Mesenchymal stem cell (in vitro differentiated cells and primary cell): ENCODE measurements around the gene TTC6.

Experiments
- DNase-seq: peaks from one replicate; pipeline ENCODE4 v3.0.0-alpha.2; 2013
- H2AFZ ChIP-seq: one replicate; pipeline ENCODE4 v1.6.1; 2013; ENCODE audit warnings: low read depth, mild to moderate bottlenecking, control low read depth, inconsistent platforms, low read length, moderate library complexity
- H2AK5ac ChIP-seq: 2 replicates; pipeline ENCODE4 v1.6.1; 2013; ENCODE audit warnings: low read length, moderate library complexity, mild to moderate bottlenecking, inconsistent platforms; ENCODE audit not compliant: severe bottlenecking
- H2BK120ac ChIP-seq: one replicate; pipeline ENCODE4 v1.6.1; 2013; ENCODE audit warnings: low read depth, mild to moderate bottlenecking, inconsistent platforms, low read length, moderate library complexity
- H2BK12ac ChIP-seq, 2 experiments: one replicate each; pipeline ENCODE4 v1.6.1; 2013; ENCODE audit warnings: inconsistent platforms in 2 of 2, low read length in 2 of 2, mild to moderate bottlenecking in 2 of 2, moderate library complexity in 2 of 2, control low read depth in 1 of 2
- H2BK15ac ChIP-seq: one replicate; pipeline ENCODE4 v1.6.1; 2013; ENCODE audit warnings: mild to moderate bottlenecking, low read depth, inconsistent platforms; ENCODE audit not compliant: poor library complexity, severe bottlenecking
- H2BK5ac ChIP-seq: 2 replicates; pipeline ENCODE4 v1.6.1; 2013; ENCODE audit warnings: low read depth, mild to moderate bottlenecking, low read length, control low read depth, inconsistent platforms; ENCODE audit not compliant: poor library complexity, severe bottlenecking
- H3K14ac ChIP-seq, 2 experiments: one replicate each; pipeline ENCODE4 v1.6.1; 2013; ENCODE audit warnings: inconsistent platforms in 2 of 2, low read length in 2 of 2, control low read depth in 1 of 2, mild to moderate bottlenecking in 1 of 2, moderate library complexity in 1 of 2
- H3K18ac ChIP-seq, 2 experiments: one replicate each; pipeline ENCODE4 v1.6.1; 2013; ENCODE audit warnings: inconsistent platforms in 2 of 2, low read length in 2 of 2, control low read depth in 1 of 2, low read depth in 1 of 2, mild to moderate bottlenecking in 1 of 2
- H3K23ac ChIP-seq, 2 experiments: one replicate each; pipeline ENCODE4 v1.6.1; 2013; ENCODE audit warnings: inconsistent platforms in 2 of 2, low read length in 2 of 2, mild to moderate bottlenecking in 2 of 2, moderate library complexity in 2 of 2, control low read depth in 1 of 2
- H3K27ac ChIP-seq: 2 replicates; pipeline ENCODE4 v1.5.1; 2013; ENCODE audit warnings: mild to moderate bottlenecking, moderate library complexity, low read length, control low read depth, inconsistent platforms; ENCODE audit not compliant: poor library complexity, severe bottlenecking
- H3K27me3 ChIP-seq, 2 experiments: 2 replicates each; pipeline versions ENCODE4 v1.6.1 to v1.7.0; 2013; ENCODE audit warnings: low read length in 2 of 2, mild to moderate bottlenecking in 2 of 2, moderate library complexity in 2 of 2, control low read depth in 1 of 2, inconsistent platforms in 1 of 2; ENCODE audit not compliant: control insufficient read depth in 1 of 2, insufficient read depth in 1 of 2
- H3K36me3 ChIP-seq, 2 experiments: 2 replicates each; pipeline versions ENCODE4 v1.6.1 to v1.7.0; 2013; ENCODE audit warnings: low read length in 2 of 2, control low read depth in 1 of 2, inconsistent platforms in 1 of 2, low read depth in 1 of 2, mild to moderate bottlenecking in 1 of 2; ENCODE audit not compliant: insufficient read depth in 2 of 2, control insufficient read depth in 1 of 2
- H3K4ac ChIP-seq, 2 experiments: one replicate each; pipeline ENCODE4 v1.6.1; 2013; ENCODE audit warnings: inconsistent platforms in 2 of 2, low read length in 2 of 2, mild to moderate bottlenecking in 2 of 2, moderate library complexity in 2 of 2, control low read depth in 1 of 2, low read depth in 1 of 2
- H3K4me1 ChIP-seq: 2 replicates; pipeline ENCODE4 v1.6.1; 2013; ENCODE audit warnings: low read depth, low read length, control low read depth; ENCODE audit not compliant: control insufficient read depth, insufficient read depth
- H3K4me2 ChIP-seq: 2 replicates; pipeline ENCODE4 v1.6.1; 2013; ENCODE audit warnings: low read length, mild to moderate bottlenecking, inconsistent platforms; ENCODE audit not compliant: poor library complexity, severe bottlenecking
- H3K4me3 ChIP-seq, 2 experiments: 2 replicates each; pipeline versions ENCODE4 v1.5.1 to v1.7.0; 2013; ENCODE audit warnings: low read length in 2 of 2, mild to moderate bottlenecking in 2 of 2, control low read depth in 1 of 2, low read depth in 1 of 2; ENCODE audit not compliant: insufficient read depth in 1 of 2
- H3K79me1 ChIP-seq: replicated peaks from 2 replicates; pipeline ENCODE4 v1.6.1; 2013; ENCODE audit warnings: mild to moderate bottlenecking, control low read depth, low read length, inconsistent platforms; ENCODE audit not compliant: poor library complexity, severe bottlenecking
- H3K9ac ChIP-seq: 2 replicates; pipeline ENCODE4 v1.7.0; 2013; ENCODE audit warnings: mild to moderate bottlenecking, low read length, moderate library complexity
- H3K9me3 ChIP-seq: 2 replicates; pipeline ENCODE4 v1.7.0; 2013; ENCODE audit warnings: mild to moderate bottlenecking, low read length; ENCODE audit not compliant: control insufficient read depth
- H4K8ac ChIP-seq: one replicate; pipeline ENCODE4 v1.6.1; 2013; ENCODE audit warnings: inconsistent platforms, mild to moderate bottlenecking, low read length, moderate library complexity
- H4K91ac ChIP-seq: one replicate; pipeline ENCODE4 v1.6.1; 2013; ENCODE audit warnings: mild to moderate bottlenecking, low read length, inconsistent platforms
- WGBS: methylation state at CpG from one replicate; pipeline ENCODE4 v1.1.7; 2013; ENCODE audit warnings: mixed read lengths; 5-methylcytosine and 5-hydroxymethylcytosine counted together

Gene TTC6

GRCh38 chr14:37638599-37638998 is 43.2 kb downstream of the TTC6 start:
- Histone ChIP-seq H3K4ac (no peak overlapping the region), H3K9me3 (peaks cover 5% of the 10 kb centered on the region), H3K79me1 (no peaks in the 10 kb centered on the region), H3K14ac (no peak overlapping the region), H3K23ac (no peak overlapping the region), H2BK15ac (no peak overlapping the region), H3K27me3 (peaks cover 0 to 4% of the 10 kb centered on the region in 2 experiments), H3K4me1 (no peaks in the 10 kb centered on the region), H3K36me3 (no peaks in the 10 kb centered on the region), H3K9ac (no peak overlapping the region), H3K4me2 (no peak overlapping the region), H3K27ac (no peak overlapping the region), H3K4me3 (no peak overlapping the region), H2AFZ (no peak overlapping the region), H3K18ac (no peak overlapping the region), H4K8ac (no peak overlapping the region), H2BK120ac (no peak overlapping the region), H2BK12ac (no peak overlapping the region), H2AK5ac (no peak overlapping the region), H4K91ac (no peak overlapping the region), H2BK5ac (no peak overlapping the region)
- DNase-seq: no peak
- WGBS: 60% methylated on average over 1 of the region's 2 CpGs

GRCh38 chr14:37641117-37641516 is 45.7 kb downstream of the TTC6 start:
- H3K4ac ChIP-seq: no peak overlapping the region
- no peak overlapping the region for H4K8ac ChIP-seq
- H3K14ac ChIP-seq: no peak overlapping the region
- H2BK5ac ChIP-seq: no peak overlapping the region
- H3K27me3 ChIP-seq: peaks cover 0 to 4% of the 10 kb centered on the region in 2 experiments
- no peaks in the 10 kb centered on the region for H3K4me1 ChIP-seq
- no peak overlapping the region for H2BK15ac ChIP-seq
- H2AFZ ChIP-seq: no peak overlapping the region
- no peak overlapping the region for H4K91ac ChIP-seq
- H3K18ac ChIP-seq: no peak overlapping the region
- no peak overlapping the region for H3K9ac ChIP-seq
- no peak overlapping the region for H3K4me3 ChIP-seq
- 67% methylated on average over 1 of the region's 1 CpG for WGBS
- no peaks in the 10 kb centered on the region for H3K9me3 ChIP-seq
- no peak overlapping the region for H2BK120ac ChIP-seq
- no peak overlapping the region for H3K4me2 ChIP-seq
- DNase-seq: no peak
- no peaks in the 10 kb centered on the region for H3K36me3 ChIP-seq
- H3K79me1 ChIP-seq: no peaks in the 10 kb centered on the region
- H2BK12ac ChIP-seq: no peak overlapping the region
- no peak overlapping the region for H3K27ac ChIP-seq
- no peak overlapping the region for H2AK5ac ChIP-seq
- H3K23ac ChIP-seq: no peak overlapping the region

- Histone ChIP-seq H3K27ac (no peak overlapping the region), H3K4me3 (no peak overlapping the region), H3K4ac (no peak overlapping the region), H3K9ac (no peak overlapping the region), H2AFZ (no peak overlapping the region), H2BK5ac (no peak overlapping the region), H3K23ac (no peak overlapping the region), H2BK120ac (no peak overlapping the region), H3K4me1 (no peaks in the 10 kb centered on the region), H2BK12ac (no peak overlapping the region), H2BK15ac (no peak overlapping the region), H3K27me3 (peaks cover 0 to 4% of the 10 kb centered on the region in 2 experiments), H3K79me1 (no peaks in the 10 kb centered on the region), H3K36me3 (no peaks in the 10 kb centered on the region), H3K9me3 (no peaks in the 10 kb centered on the region), H2AK5ac (no peak overlapping the region), H3K4me2 (no peak overlapping the region), H3K18ac (no peak overlapping the region), H3K14ac (no peak overlapping the region), H4K8ac (no peak overlapping the region), H4K91ac (no peak overlapping the region)
- WGBS: 84% methylated on average over 2 of the region's 3 CpGs
- DNase-seq: no peak
These were observed 46.7 kb downstream of the TTC6 start for GRCh38 chr14:37642125-37642524.

- no peak overlapping the region for H3K18ac ChIP-seq
- 89% methylated on average over 4 of the region's 4 CpGs for WGBS
- H2BK5ac ChIP-seq: no peak overlapping the region
- H3K36me3 ChIP-seq: no peaks in the 10 kb centered on the region
- no peak overlapping the region for H2BK12ac ChIP-seq
- H3K4me2 ChIP-seq: no peak overlapping the region
- no peak overlapping the region for H3K23ac ChIP-seq
- no peak overlapping the region for H2BK15ac ChIP-seq
- H3K4me3 ChIP-seq: no peak overlapping the region
- H3K9ac ChIP-seq: no peak overlapping the region
- H3K4ac ChIP-seq: no peak overlapping the region
- H3K4me1 ChIP-seq: no peaks in the 10 kb centered on the region
- H4K8ac ChIP-seq: no peak overlapping the region
- no peak overlapping the region for H2AFZ ChIP-seq
- no peak overlapping the region for H4K91ac ChIP-seq
- no peak overlapping the region for H3K14ac ChIP-seq
- H2AK5ac ChIP-seq: no peak overlapping the region
- no peak overlapping the region for H2BK120ac ChIP-seq
- no peaks in the 10 kb centered on the region for H3K79me1 ChIP-seq
- no peaks in the 10 kb centered on the region for H3K9me3 ChIP-seq
- peaks cover 0 to 4% of the 10 kb centered on the region in 2 experiments for H3K27me3 ChIP-seq
- no peak overlapping the region for H3K27ac ChIP-seq
- DNase-seq: no peak
These were observed 48.3 kb downstream of the TTC6 start for GRCh38 chr14:37643701-37644100.
